ENCODE measurements around the gene GPATCH4.
"Not testable (repeated sequence)": the region's sequence is repeated elsewhere in the genome, so short reads cannot be mapped to it uniquely, and the experiment has no call there.

The GPATCH4 gene

DNA sequence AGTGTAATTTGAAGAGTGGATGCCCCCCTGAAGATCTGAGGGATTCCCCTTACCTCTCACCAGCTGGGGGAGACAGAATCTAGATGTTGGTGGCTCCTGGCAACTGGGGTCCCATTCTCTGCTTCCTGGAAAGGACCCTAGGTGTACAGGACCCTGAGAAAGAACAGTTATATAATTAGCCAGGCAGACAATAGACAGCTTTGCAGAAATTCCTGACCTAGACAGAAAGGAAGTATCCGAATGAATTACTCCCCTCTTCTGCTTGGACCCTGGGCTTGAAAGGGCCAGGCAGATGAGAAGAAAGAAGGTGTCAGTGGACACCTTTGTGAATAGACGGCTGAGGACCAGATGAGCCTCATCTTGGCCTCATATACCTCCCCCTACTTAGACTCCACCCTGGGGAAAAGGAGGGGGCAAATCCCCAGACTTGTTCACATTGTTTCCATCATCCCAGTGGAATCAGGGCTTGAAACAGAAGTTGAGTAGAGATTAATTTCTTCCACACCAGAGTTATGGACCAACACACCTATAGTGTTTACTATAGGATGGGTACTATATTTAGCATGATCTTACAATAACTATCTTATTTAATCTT lies 27.1 kb downstream of the GPATCH4 start:
- DNase-seq (ENCODE audit: low read depth) = no peak

DNA sequence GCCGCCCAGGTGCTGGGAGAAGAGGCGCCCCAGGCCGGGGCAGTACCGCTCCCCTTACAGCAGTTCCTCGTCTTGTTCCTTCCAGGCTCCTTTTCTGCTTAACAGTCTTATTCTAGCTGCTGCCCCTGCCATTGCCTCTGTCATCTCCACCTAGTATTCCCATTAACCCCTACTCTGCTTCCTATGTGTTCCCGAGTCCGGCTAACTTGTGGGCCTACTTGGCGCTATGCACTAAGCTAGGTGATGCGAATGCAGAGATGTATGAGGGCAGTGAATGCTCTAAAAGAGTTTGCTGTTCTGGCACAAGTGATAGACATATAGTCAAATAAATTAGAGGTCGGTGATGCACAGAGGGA lies 28.6 kb downstream of the GPATCH4 start:
- DNase-seq (ENCODE audit: low read depth) = no peak

- DNase-seq (ENCODE audit: low read depth) = peak; percentile 61
Measured at GRCh38 chr1:156571919-156572662, 29.2 kb downstream of the GPATCH4 start, which contains the start of gene IQGAP3. IQGAP3 (minus strand) TSS chr1:156572565; CDS start chr1:156572529, 36 bp downstream.

DNA sequence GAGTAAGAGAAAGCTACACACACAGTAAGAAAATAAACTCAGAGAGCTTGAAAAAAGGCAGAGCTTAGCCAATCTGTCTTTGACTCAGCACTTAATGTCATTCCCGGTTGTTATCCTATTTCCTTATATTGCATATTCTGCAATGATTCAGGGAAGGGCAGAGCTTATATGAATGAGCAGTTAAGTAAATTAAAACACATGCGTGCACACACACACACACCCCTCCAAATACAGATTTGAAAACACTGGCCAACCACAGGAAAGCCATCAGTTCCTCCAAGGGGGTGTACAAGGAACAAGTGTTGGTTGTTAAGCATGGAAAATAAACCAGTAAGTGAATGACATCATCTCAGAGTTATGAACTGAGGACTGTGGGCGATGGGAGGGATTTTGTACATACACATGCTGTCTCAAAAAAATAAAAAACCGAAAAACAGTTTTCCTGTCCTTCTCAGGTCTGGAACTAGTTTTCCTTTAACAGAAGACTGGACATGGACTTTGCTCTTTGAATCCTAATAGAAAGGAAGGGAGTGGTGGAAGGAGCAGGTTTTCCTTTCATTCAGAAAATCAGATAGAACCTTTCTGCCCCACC lies 29.9 kb downstream of the GPATCH4 start:
- DNase-seq (ENCODE audit: low read depth) = no peak

- DNase-seq (ENCODE audit: low read depth) = no peak
Measured at GRCh38 chr1:156566436-156566835, 34.8 kb downstream of the GPATCH4 start.

GRCh38 chr1:156565519-156565918 lies 35.8 kb downstream of the GPATCH4 start:
- no peak for DNase-seq (ENCODE audit: low read depth)

DNA sequence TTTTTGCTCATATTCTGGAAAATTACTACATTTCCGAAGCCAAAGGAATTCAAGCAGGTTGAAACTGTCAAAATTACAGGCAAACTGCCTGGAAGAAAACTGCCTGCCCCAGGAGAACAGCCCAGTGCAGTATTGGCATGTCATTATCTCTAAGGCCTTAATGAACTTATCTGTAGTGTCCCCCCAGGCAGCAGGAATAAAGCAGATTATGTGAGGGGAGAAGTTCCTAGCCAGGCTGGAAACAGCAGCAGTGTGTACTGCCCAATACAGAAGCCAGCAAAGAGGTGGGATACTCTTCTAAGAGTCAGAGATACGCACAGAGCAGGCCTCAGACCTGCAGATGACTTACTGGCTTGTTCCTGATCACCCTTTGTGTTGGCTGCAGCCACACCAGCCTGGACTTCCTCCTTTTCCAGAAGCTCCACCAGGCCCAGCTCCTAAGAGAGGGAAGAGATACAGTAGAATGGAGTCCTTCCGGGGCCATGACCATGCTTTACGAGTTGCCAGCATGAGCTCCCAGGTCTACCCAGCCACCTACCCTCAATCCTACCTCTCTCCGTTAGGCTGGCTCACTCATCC lies 40.6 kb downstream of the GPATCH4 start:
- DNase-seq (ENCODE audit: low read depth) = no peak

DNA sequence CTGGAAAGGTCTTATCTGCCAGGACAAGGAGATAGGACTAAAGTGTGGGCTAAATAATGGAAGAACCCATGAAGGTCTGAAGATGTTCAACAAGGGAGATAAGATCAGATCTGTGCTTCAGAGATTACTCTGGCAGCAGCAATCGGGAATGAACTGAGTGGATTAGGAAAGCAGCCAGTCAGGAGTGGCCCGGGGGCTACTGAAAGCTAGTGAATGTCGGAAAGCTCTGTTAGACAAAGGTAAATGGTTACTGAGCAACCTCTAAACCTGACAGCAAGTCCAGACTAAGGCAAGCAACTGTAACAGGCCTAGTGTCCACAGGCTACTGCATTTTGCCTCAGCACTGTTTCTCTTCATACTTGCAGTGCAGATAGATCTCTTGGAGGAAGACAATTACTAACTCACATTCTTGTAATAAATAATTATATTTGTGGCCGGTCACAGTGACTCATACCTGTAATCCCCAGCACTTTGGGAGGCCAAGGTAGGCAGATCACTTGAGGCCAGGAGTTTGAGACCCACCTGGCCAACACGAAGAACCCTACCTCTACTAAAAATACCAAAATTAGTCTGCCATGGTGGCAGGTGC lies 41.4 kb downstream of the GPATCH4 start:
- DNase-seq (ENCODE audit: low read depth) = no peak

DNA sequence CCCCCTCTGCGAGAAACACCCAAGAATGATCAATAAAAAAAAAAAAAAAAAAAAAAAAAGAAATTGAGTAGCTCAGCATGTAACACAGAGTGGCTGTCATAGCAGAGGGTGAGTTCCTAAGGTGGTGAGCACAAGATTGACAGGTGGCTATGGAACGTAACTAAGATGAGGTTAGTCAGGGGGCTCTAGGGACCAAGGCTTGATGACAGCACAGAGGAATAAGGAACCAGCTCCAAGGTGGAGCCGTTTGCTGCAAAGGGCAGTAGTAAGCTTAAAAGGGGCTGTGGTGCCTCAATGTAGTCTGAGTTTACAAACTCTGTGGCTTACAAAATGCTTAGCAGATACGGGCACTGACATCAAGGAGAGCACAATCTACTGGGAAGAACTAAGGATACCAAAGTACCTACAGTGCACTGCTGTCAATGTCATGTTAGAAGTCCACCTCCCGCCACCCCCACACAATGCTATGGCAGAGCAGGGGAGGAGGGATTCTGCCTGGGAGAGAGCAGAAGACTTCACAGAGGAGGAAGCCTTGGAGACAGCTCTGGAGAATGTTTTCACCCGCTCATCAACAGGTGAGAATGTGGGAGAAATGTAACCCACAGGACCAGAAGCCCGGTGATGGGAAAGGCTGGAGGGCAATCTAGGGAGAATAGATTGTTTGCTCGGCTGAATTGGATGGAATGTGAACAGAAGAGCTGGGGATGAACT lies 42.0 kb downstream of the GPATCH4 start:
- no peak for DNase-seq (ENCODE audit: low read depth)

DNA sequence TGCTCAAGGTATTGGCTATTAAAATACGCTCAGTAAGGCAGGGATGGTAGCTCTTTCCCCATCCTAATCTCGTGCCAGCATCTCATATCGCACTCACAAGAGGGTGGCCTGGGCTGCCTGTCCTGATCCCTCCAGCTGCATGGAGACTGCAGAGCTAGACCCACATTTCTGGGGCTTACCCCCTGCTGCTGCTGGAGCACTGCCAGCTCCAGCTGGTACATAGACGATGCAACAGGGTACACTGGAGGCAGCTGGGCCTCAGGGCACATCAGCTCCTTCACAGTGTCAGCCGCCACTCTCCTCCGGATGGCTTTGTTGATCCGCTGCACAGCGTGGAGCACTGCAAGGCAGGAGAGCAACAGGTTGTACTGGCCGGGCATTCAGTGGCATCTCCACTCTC lies 44.9 kb downstream of the GPATCH4 start:
- no peak for DNase-seq (ENCODE audit: low read depth)

DNA sequence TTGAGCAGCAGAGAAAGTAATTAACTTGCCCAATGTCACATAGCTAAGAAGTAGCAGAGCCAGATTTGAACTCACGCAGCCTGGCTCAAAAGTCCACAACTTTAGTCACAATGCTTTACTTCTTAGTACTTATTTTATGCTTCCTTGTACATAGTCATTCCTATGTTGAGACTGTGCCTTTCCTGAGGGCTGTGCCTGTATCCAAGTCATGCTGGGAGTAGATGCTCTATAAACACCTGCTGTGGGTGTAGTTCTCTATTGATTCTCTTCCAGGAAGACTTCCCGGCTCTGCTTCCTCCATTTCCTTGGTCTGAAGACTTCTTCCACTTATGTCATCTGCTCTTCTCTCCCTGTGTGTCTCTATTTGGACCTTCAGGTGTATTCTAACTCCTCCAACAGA lies 45.6 kb downstream of the GPATCH4 start:
- no peak for DNase-seq (ENCODE audit: low read depth)

DNA sequence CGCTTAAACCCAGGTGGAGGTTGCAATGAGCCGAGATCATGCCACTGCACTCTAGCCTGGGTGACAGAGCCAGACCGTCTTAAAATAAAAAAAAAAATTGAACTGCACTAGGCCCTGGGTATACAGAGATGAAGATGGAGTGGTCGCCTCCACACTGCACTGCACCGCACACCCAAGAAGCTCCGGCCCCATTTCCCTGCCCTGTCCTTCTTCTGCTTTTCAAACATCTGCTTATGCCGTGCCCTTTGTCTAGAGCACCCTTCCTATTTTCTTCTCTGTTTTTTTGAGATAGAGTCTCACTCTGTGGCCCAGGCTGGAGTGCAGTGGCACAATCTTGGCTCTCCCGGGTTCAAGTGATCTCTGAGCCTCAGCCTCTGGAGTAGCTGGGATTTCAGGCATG lies 46.3 kb downstream of the GPATCH4 start:
- no peak for DNase-seq (ENCODE audit: low read depth)

- no peak for DNase-seq (ENCODE audit: low read depth)
Measured at GRCh38 chr1:156553860-156554485, 47.3 kb downstream of the GPATCH4 start.

- DNase-seq (ENCODE audit: low read depth) = not testable (repeated sequence)
Measured at GRCh38 chr1:156552937-156553336, 48.3 kb downstream of the GPATCH4 start.

- DNase-seq (ENCODE audit: low read depth) = no peak
Measured at GRCh38 chr1:156552518-156552917, 48.8 kb downstream of the GPATCH4 start.

GRCh38 chr1:156551869-156552268 lies 49.4 kb downstream of the GPATCH4 start:
- no peak for DNase-seq (ENCODE audit: low read depth)

GRCh38 chr1:156551066-156551643 lies 50.1 kb downstream of the GPATCH4 start:
- DNase-seq (ENCODE audit: low read depth) = no peak

GRCh38 chr1:156550346-156550745 lies 50.9 kb downstream of the GPATCH4 start:
- DNase-seq (ENCODE audit: low read depth) = no peak

GRCh38 chr1:156549831-156550230 lies 51.4 kb downstream of the GPATCH4 start:
- no peak for DNase-seq (ENCODE audit: low read depth)

GRCh38 chr1:156549390-156549789 lies 51.9 kb downstream of the GPATCH4 start:
- no peak for DNase-seq (ENCODE audit: low read depth)

DNA sequence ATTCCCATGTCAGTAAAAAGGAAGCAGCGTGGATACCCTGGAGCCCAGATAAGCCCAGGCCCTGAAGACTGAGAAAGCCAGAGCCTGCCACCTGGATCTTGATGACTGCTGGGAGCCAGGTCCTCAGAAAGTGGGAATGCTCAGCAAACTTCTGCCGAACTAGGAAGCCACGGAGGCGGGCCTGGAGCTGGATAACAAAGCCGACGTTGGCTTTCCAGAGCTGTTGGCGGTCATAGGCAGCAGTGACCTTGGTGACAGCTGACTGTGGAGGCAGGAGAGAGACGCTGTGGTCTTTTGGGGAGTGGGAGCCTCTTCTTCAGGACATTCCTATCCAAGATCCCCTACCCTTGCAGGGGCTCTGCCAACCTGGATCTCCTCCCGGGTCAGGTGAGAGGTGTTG lies 53.3 kb downstream of the GPATCH4 start:
- DNase-seq (ENCODE audit: low read depth) = no peak
